OCI-LY1 (cell line): ENCODE results near the gene DSE.

Experiments
- H2AFZ ChIP-seq: fragments of 200-600 bp; sonication (generic), shearing (Covaris generic); 2 replicates; pipeline ENCODE4 v1.6.0; 2014; ENCODE audit warnings: antibody characterized with exemption, mild to moderate bottlenecking, low read length
- H3F3A ChIP-seq: fragments of 200-600 bp; sonication (generic), shearing (Covaris generic); 2 replicates; pipeline ENCODE4 v1.6.0; 2014; ENCODE audit warnings: mild to moderate bottlenecking, antibody characterized with exemption, low read length, moderate library complexity; ENCODE audit not compliant: insufficient read depth
- H3K27ac ChIP-seq: fragments of 200-600 bp; sonication (generic); 2 replicates; pipeline ENCODE4 v1.5.1; 2014; ENCODE audit warnings: low read length, mixed run types, mild to moderate bottlenecking, low read depth; ENCODE audit not compliant: poor library complexity, severe bottlenecking
- H3K27me3 ChIP-seq: fragments of 200-600 bp; sonication (generic); 2 replicates; pipeline ENCODE4 v1.6.0; 2014; ENCODE audit warnings: antibody characterized with exemption, mild to moderate bottlenecking, low read length, moderate library complexity; ENCODE audit not compliant: insufficient read depth
- H3K36me3 ChIP-seq: fragments of 200-600 bp; sonication (generic); 2 replicates; pipeline ENCODE4 v1.6.1; 2014; ENCODE audit warnings: mild to moderate bottlenecking, antibody characterized with exemption, low read length, moderate library complexity, mixed read lengths; ENCODE audit not compliant: insufficient read depth
- H3K4me1 ChIP-seq: fragments of 200-600 bp; sonication (generic); 2 replicates; pipeline ENCODE4 v1.5.1; 2014; ENCODE audit warnings: mild to moderate bottlenecking, low read length, moderate library complexity; ENCODE audit not compliant: insufficient read depth, severe bottlenecking
- H3K4me2 ChIP-seq: fragments of 200-600 bp; sonication (generic), shearing (Covaris generic); 2 replicates; pipeline ENCODE4 v1.6.1; 2014; ENCODE audit warnings: low read length
- H3K4me3 ChIP-seq: fragments of 200-600 bp; sonication (generic); 2 replicates; pipeline ENCODE4 v1.5.1; 2014; ENCODE audit warnings: low read length, low read depth, mild to moderate bottlenecking, mixed read lengths; ENCODE audit not compliant: poor library complexity, severe bottlenecking
- H3K79me2 ChIP-seq: fragments of 200-600 bp; shearing (Covaris generic); 2 replicates; pipeline ENCODE4 v1.6.1; 2016; ENCODE audit warnings: mixed run types, low read length, mixed read lengths; ENCODE audit not compliant: insufficient read depth
- H3K9ac ChIP-seq: fragments of 200-600 bp; sonication (generic), shearing (Covaris generic); 2 replicates; pipeline ENCODE4 v1.6.1; 2014; ENCODE audit warnings: mild to moderate bottlenecking, low read length, mixed read lengths
- H3K9me2 ChIP-seq: fragments of 200-600 bp; sonication (generic), shearing (Covaris generic); 2 replicates; pipeline ENCODE4 v1.6.1; 2014; ENCODE audit warnings: low read depth, mild to moderate bottlenecking, low read length, mixed read lengths
- H3K9me3 ChIP-seq: fragments of 200-600 bp; shearing (Covaris generic); 2 replicates; pipeline ENCODE4 v1.6.1; 2014; ENCODE audit warnings: low read length, mixed read lengths
- H4K20me1 ChIP-seq: fragments of 200-600 bp; sonication (generic), shearing (Covaris generic); 2 replicates; pipeline ENCODE4 v1.6.0; 2016; ENCODE audit warnings: mild to moderate bottlenecking, low read length; ENCODE audit not compliant: insufficient read depth
- EZH2 ChIP-seq: fragments of 200-600 bp; sonication (generic), shearing (Covaris generic); IDR thresholded peaks from 2 replicates; pipeline ENCODE4 v1.8.0; 2017; ENCODE audit warnings: borderline replicate concordance, mixed run types, mild to moderate bottlenecking, antibody characterized with exemption, low read length, moderate library complexity, mixed read lengths
- TF ChIP-seq, protein P1 (sequence below): fragments of 200-600 bp; sonication (generic), shearing (Covaris generic); IDR thresholded peaks from 2 replicates; pipeline ENCODE4 v1.5.1; 2017; ENCODE audit warnings: mild to moderate bottlenecking, antibody characterized with exemption, low read length, moderate library complexity, mixed read lengths

DSE gene

DNA sequence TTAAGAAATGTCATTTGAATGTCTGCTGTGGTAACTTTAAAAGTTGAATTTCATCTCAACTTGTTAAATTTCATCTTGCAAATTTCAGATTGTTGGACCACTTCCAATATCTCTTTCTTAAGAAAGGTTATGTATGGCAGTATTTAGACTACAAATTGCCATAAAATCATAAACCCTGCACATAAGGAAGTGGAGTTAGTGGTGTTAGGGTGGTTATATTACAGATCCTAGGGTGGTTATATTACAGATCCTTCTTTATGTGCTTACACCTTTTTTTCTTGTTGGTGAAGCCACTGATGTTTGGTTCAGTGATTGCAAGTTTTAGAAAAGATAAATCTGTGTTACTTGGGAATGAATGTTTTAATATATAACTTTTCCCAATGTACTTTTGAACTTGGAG is 9.0 kb downstream of the DSE start:
- no peak overlapping the region for H3K9ac ChIP-seq
- no peaks in the 10 kb centered on the region for H3K9me3 ChIP-seq
- no peaks in the 10 kb centered on the region for H3K36me3 ChIP-seq
- H3F3A ChIP-seq = no peaks in the 10 kb centered on the region
- H4K20me1 ChIP-seq = no peaks in the 10 kb centered on the region
- H3K27me3 ChIP-seq = no peaks in the 10 kb centered on the region
- H3K4me1 ChIP-seq = no peaks in the 10 kb centered on the region
- no peak overlapping the region for H3K4me2 ChIP-seq
- no peak overlapping the region for H2AFZ ChIP-seq
- H3K9me2 ChIP-seq = no peaks in the 10 kb centered on the region
- no peak overlapping the region for H3K27ac ChIP-seq
- no peaks in the 10 kb centered on the region for H3K79me2 ChIP-seq
- H3K4me3 ChIP-seq = no peak overlapping the region
- no peak for TF ChIP-seq EZH2
- TF ChIP-seq, protein P1, sequence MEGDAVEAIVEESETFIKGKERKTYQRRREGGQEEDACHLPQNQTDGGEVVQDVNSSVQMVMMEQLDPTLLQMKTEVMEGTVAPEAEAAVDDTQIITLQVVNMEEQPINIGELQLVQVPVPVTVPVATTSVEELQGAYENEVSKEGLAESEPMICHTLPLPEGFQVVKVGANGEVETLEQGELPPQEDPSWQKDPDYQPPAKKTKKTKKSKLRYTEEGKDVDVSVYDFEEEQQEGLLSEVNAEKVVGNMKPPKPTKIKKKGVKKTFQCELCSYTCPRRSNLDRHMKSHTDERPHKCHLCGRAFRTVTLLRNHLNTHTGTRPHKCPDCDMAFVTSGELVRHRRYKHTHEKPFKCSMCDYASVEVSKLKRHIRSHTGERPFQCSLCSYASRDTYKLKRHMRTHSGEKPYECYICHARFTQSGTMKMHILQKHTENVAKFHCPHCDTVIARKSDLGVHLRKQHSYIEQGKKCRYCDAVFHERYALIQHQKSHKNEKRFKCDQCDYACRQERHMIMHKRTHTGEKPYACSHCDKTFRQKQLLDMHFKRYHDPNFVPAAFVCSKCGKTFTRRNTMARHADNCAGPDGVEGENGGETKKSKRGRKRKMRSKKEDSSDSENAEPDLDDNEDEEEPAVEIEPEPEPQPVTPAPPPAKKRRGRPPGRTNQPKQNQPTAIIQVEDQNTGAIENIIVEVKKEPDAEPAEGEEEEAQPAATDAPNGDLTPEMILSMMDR = no peak

GRCh38 chr6:116380346-116380745 is 9.6 kb downstream of the DSE start:
- Histone ChIP-seq H3K9me3 (no peaks in the 10 kb centered on the region), H3F3A (no peaks in the 10 kb centered on the region), H3K4me2 (no peak overlapping the region), H3K9ac (no peak overlapping the region), H4K20me1 (no peaks in the 10 kb centered on the region), H3K9me2 (no peaks in the 10 kb centered on the region), H2AFZ (no peak overlapping the region), H3K27me3 (no peaks in the 10 kb centered on the region), H3K79me2 (no peaks in the 10 kb centered on the region), H3K27ac (no peak overlapping the region), H3K36me3 (no peaks in the 10 kb centered on the region), H3K4me1 (no peaks in the 10 kb centered on the region), H3K4me3 (no peak overlapping the region)
- no peak for TF ChIP-seq EZH2
- TF ChIP-seq, protein P1 = no peak

DNA sequence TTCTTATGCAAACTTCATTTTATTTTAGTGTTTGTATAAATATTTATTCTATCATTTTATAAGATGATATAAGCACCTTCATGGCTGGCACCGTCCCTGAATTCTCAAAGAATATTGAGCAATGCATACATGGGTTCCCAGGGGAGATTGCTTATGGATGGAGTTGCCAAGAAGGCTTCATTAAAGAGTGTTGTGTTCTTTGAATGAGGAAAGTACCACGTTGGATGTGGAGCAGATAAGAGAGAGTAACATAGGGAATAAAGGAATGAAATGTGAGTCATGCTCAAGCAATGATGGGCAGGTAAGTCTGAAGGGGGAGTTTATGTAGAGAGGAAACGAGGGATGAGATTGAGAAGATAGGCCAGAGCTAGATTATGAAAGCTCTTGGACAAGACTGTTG is 10.3 kb downstream of the DSE start:
- Histone ChIP-seq H3K36me3 (no peaks in the 10 kb centered on the region), H4K20me1 (no peaks in the 10 kb centered on the region), H3K4me2 (no peak overlapping the region), H3K4me1 (no peaks in the 10 kb centered on the region), H3F3A (no peaks in the 10 kb centered on the region), H3K27ac (no peak overlapping the region), H3K79me2 (no peaks in the 10 kb centered on the region), H3K9ac (no peak overlapping the region), H3K9me3 (no peaks in the 10 kb centered on the region), H3K27me3 (no peaks in the 10 kb centered on the region), H3K9me2 (no peaks in the 10 kb centered on the region), H2AFZ (no peak overlapping the region), H3K4me3 (no peak overlapping the region)
- no peak for TF ChIP-seq EZH2
- TF ChIP-seq, protein P1 = no peak
